ENCODE results near the gene TK2. TPM values are rescaled to one million over a fixed set of nuclear protein-coding genes. Genes with fewer than 3 reads are reported as not detected.

TK2 gene
- total and polyA plus RNA-seq, 9 of the 15 experiments (the other 6 are each of a cell fraction or from before 2014, with no cell fraction given): 1.1 to 10.2 (median 5.3) TPM

DNA sequence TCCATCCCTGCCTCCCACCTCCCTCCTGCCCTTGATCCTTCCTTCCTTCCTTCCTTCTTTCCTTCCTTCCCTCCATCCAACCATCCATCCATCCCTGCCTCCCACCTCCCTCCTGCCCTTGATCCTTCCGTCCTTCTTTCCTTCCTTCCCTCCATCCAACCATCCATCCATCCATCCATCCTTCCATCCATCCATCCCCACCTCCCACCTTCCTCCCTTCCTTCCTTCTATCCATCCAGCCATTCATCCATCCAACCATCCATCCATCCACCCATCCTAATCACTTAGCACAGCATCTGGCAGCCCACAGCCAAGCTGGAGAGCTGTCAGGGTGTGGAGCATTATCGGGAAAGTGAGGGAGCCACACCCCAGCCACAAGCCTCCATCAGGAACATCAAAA, 54.5 kb downstream of the TK2 start:
- in situ Hi-C loops (cut with MboI) (no loop called here), intact Hi-C loops (cut with micrococcal nuclease) (no loop called here)
- no TSS peak for BruUV-seq (replicated peaks)
- FAIRE-seq (no peak), DNase-seq (ENCODE audit: extremely low read depth in 1 of 4, low spot score in 3 of 4) (no peak), ATAC-seq (no peak)
- ChIA-PET CTCF (ENCODE audit: low intra/inter-chr PET ratio) (no interaction called here), POLR2A (no interaction called here)
- no peaks in the 10 kb centered on the region; the same call in 1 of the 2 replicates for H4K20me1 ChIP-seq (replicated peaks; ENCODE audit: control insufficient read depth, insufficient read depth, low read length)
- no peaks in the 10 kb centered on the region for H3K9me3 ChIP-seq (replicated peaks; ENCODE audit: control insufficient read depth, insufficient read depth, low read depth, low read length)
- H3K36me3 ChIP-seq (ENCODE audit: control insufficient read depth, insufficient read depth, low read length): no peaks in the 10 kb centered on the region
- no peak overlapping the region for H2AFZ ChIP-seq (ENCODE audit: low read depth, low read length)
- no peak overlapping the region for H3K4me2 ChIP-seq (ENCODE audit: insufficient read depth, low read length)
- no peak overlapping the region for H3K9ac ChIP-seq (ENCODE audit: insufficient read depth in 1 of 2, low read depth in 2 of 2, low read length in 2 of 2)
- peaks cover 7 to 34% of the 10 kb centered on the region in 2 experiments; a peak in 4 of 5 replicates for H3K27me3 ChIP-seq (ENCODE audit: control insufficient read depth in 2 of 2, insufficient read depth in 2 of 2, low read length in 2 of 2)
- no peak overlapping the region for H3K27ac ChIP-seq (ENCODE audit: extremely low read depth, low read depth, low read length)
- H3K4me1 ChIP-seq (replicated peaks in 1 of 2; ENCODE audit: control insufficient read depth in 2 of 2, insufficient read depth in 2 of 2, low read length in 2 of 2): peaks cover 0 to 6% of the 10 kb centered on the region in 2 experiments; a peak in 2 of 5 replicates
- 0% methylated on average over 2 of the region's 2 CpGs for WGBS (ENCODE audit: insufficient coverage, low coverage, missing lambda C conversion rate)
- no peak overlapping the region for H3K4me3 ChIP-seq
- no peaks in the 10 kb centered on the region for H3K79me2 ChIP-seq (ENCODE audit: control insufficient read depth, insufficient read depth, low read length)
- H3K9me1 ChIP-seq (ENCODE audit: control insufficient read depth, insufficient read depth, low read length): no peaks in the 10 kb centered on the region
- TF ChIP-seq CCAR2 (IDR thresholded peaks at IDR 0.05; ENCODE audit: low read depth, low read length) (no peak), ILF3 (IDR thresholded peaks at IDR 0.05; ENCODE audit: borderline replicate concordance) (no peak), PML (IDR thresholded peaks at IDR 0.05; ENCODE audit: low read length) (no peak), NR3C1 (CRISPR knock-in tag; IDR thresholded peaks at IDR 0.05) (no peak), FOXK1 (CRISPR knock-in tag; IDR thresholded peaks at IDR 0.05; ENCODE audit: borderline replicate concordance) (no peak), MTA1 (IDR thresholded peaks at IDR 0.05; ENCODE audit: borderline replicate concordance) (no peak), TAF9B (IDR thresholded peaks at IDR 0.05; ENCODE audit: partially characterized antibody) (no peak), ZC3H11A (IDR thresholded peaks at IDR 0.05; ENCODE audit: low read depth, low read length) (no peak), MYBL2 (IDR thresholded peaks at IDR 0.05; ENCODE audit: low read depth) (no peak), MYBL2 (CRISPR knock-in tag; IDR thresholded peaks at IDR 0.05; ENCODE audit: borderline replicate concordance) (no peak), TEAD1 (CRISPR knock-in tag; IDR thresholded peaks at IDR 0.05) (no peak), TFAM (CRISPR knock-in tag; conservative IDR thresholded peaks at IDR 0.05) (no peak), RBBP5 (IDR thresholded peaks at IDR 0.05; ENCODE audit: borderline replicate concordance, insufficient read depth, low read length, poor library complexity, severe bottlenecking) (no peak)
- TF ChIP-seq, protein P1, sequence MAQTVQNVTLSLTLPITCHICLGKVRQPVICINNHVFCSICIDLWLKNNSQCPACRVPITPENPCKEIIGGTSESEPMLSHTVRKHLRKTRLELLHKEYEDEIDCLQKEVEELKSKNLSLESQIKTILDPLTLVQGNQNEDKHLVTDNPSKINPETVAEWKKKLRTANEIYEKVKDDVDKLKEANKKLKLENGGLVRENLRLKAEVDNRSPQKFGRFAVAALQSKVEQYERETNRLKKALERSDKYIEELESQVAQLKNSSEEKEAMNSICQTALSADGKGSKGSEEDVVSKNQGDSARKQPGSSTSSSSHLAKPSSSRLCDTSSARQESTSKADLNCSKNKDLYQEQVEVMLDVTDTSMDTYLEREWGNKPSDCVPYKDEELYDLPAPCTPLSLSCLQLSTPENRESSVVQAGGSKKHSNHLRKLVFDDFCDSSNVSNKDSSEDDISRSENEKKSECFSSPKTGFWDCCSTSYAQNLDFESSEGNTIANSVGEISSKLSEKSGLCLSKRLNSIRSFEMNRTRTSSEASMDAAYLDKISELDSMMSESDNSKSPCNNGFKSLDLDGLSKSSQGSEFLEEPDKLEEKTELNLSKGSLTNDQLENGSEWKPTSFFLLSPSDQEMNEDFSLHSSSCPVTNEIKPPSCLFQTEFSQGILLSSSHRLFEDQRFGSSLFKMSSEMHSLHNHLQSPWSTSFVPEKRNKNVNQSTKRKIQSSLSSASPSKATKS (CRISPR knock-in tag; IDR thresholded peaks at IDR 0.05): no peak
- TF ChIP-seq, protein P2, sequence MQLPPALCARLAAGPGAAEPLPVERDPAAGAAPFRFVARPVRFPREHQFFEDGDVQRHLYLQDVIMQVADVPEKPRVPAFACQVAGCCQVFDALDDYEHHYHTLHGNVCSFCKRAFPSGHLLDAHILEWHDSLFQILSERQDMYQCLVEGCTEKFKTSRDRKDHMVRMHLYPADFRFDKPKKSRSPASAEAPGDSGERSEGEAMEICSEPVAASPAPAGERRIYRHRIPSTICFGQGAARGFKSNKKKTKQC (CRISPR knock-in tag; IDR thresholded peaks at IDR 0.05): no peak
- TF ChIP-seq, protein P3, sequence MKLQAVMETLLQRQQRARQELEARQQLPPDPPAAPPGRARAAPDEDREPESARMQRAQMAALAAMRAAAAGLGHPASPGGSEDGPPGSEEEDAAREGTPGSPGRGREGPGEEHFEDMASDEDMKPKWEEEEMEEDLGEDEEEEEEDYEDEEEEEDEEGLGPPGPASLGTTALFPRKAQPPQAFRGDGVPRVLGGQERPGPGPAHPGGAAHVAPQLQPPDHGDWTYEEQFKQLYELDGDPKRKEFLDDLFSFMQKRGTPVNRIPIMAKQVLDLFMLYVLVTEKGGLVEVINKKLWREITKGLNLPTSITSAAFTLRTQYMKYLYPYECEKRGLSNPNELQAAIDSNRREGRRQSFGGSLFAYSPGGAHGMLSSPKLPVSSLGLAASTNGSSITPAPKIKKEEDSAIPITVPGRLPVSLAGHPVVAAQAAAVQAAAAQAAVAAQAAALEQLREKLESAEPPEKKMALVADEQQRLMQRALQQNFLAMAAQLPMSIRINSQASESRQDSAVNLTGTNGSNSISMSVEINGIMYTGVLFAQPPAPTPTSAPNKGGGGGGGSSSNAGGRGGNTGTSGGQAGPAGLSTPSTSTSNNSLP (IDR thresholded peaks at IDR 0.05; ENCODE audit: borderline replicate concordance, low read depth, low read length): no peak
- TF ChIP-seq, protein P4, sequence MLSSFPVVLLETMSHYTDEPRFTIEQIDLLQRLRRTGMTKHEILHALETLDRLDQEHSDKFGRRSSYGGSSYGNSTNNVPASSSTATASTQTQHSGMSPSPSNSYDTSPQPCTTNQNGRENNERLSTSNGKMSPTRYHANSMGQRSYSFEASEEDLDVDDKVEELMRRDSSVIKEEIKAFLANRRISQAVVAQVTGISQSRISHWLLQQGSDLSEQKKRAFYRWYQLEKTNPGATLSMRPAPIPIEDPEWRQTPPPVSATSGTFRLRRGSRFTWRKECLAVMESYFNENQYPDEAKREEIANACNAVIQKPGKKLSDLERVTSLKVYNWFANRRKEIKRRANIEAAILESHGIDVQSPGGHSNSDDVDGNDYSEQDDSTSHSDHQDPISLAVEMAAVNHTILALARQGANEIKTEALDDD (IDR thresholded peaks at IDR 0.05): no peak
